IMR-90 (cell line): ENCODE measurements around the gene MLYCD. TPM values are rescaled to one million over a fixed set of nuclear protein-coding genes. Genes with fewer than 3 reads are reported as not detected.

Source experiments
- ATAC-seq: fragments of 200-7000 bp; cut with Tn5 transposase; 2 replicates; pipeline ENCODE4 v1.9.1; 2020; ENCODE audit warnings: low read depth, mild to moderate bottlenecking, moderate library complexity
- BruUV-seq: library from RNA; stranded (reverse); fragments of 400-500 nt; replicated peaks from 2 replicates; lab custom pipeline; 2021; lab: Mats Ljungman, UMichigan
- CTCF ChIA-PET: fragments of 300-600 bp; formaldehyde crosslinking; extraction: SDS; loops from one replicate; lab custom pipeline; 2021; ENCODE audit warnings: antibody characterized with exemption; lab: Yijun Ruan, JAX
- POLR2A ChIA-PET: fragments of 300-600 bp; sonication (Branson Sonifier 250); formaldehyde crosslinking; loops from one replicate; lab custom pipeline; 2022; ENCODE audit warnings: antibody characterized with exemption; ENCODE audit not compliant: unreplicated experiment; lab: Charles Lee
- DNase-seq: peaks from one replicate; pipeline ENCODE4 v3.0.0; 2013
- H2AFZ ChIP-seq: replicated peaks from 2 replicates; pipeline ENCODE3; 2013; ENCODE audit warnings: low read length, mild to moderate bottlenecking; ENCODE audit not compliant: poor library complexity
- H2AK5ac ChIP-seq: 2 replicates; pipeline ENCODE4 v1.6.1; 2013; ENCODE audit warnings: low read depth, low read length, inconsistent platforms
- H2AK9ac ChIP-seq: replicated peaks from 2 replicates; pipeline ENCODE3; 2013; ENCODE audit warnings: mild to moderate bottlenecking, low read depth, low read length, moderate library complexity; ENCODE audit not compliant: poor library complexity
- H2BK120ac ChIP-seq: 2 replicates; pipeline ENCODE4 v1.6.1; 2013; ENCODE audit warnings: low read depth, low read length, inconsistent platforms
- H2BK15ac ChIP-seq: 3 replicates; pipeline ENCODE4 v1.6.1; 2013; ENCODE audit warnings: low read depth, low read length, inconsistent platforms
- H2BK20ac ChIP-seq: 2 replicates; pipeline ENCODE4 v1.6.1; 2013; ENCODE audit warnings: low read depth, mild to moderate bottlenecking, inconsistent platforms, low read length, moderate library complexity
- H2BK5ac ChIP-seq: 2 replicates; pipeline ENCODE4 v1.6.1; 2013; ENCODE audit warnings: mild to moderate bottlenecking, low read depth, low read length, inconsistent platforms; ENCODE audit not compliant: poor library complexity, severe bottlenecking
- H3K14ac ChIP-seq: replicated peaks from 2 replicates; pipeline ENCODE4 v1.6.1; 2013; ENCODE audit warnings: low read depth, low read length, inconsistent platforms
- H3K18ac ChIP-seq: 2 replicates; pipeline ENCODE4 v1.6.1; 2013; ENCODE audit warnings: low read depth, low read length, control low read depth
- H3K23ac ChIP-seq: 2 replicates; pipeline ENCODE4 v1.6.1; 2013; ENCODE audit warnings: low read depth, low read length, inconsistent platforms
- H3K27ac ChIP-seq: 2 replicates; pipeline ENCODE4 v1.5.1; 2013; ENCODE audit warnings: mild to moderate bottlenecking, control low read depth, low read length; ENCODE audit not compliant: insufficient read depth
- H3K27me3 ChIP-seq: 2 replicates; pipeline ENCODE4 v1.6.1; 2013; ENCODE audit warnings: low read length; ENCODE audit not compliant: control insufficient read depth, insufficient read depth
- H3K36me3 ChIP-seq: 2 replicates; pipeline ENCODE4 v1.6.1; 2013; ENCODE audit warnings: low read length, mixed read lengths; ENCODE audit not compliant: control insufficient read depth, insufficient read depth
- H3K4ac ChIP-seq: 2 replicates; pipeline ENCODE4 v1.6.1; 2013; ENCODE audit warnings: low read depth, low read length, inconsistent platforms
- H3K4me1 ChIP-seq: 2 replicates; pipeline ENCODE4 v1.6.1; 2013; ENCODE audit warnings: low read length, mixed read lengths; ENCODE audit not compliant: control insufficient read depth, insufficient read depth
- H3K4me2 ChIP-seq: 2 replicates; pipeline ENCODE4 v1.6.1; 2013; ENCODE audit warnings: low read depth, mild to moderate bottlenecking, control low read depth, low read length, moderate library complexity
- H3K4me3 ChIP-seq: 2 replicates; pipeline ENCODE4 v1.5.1; 2013; ENCODE audit warnings: low read depth, mild to moderate bottlenecking, control low read depth, low read length, moderate library complexity; ENCODE audit not compliant: insufficient read depth
- H3K56ac ChIP-seq: 2 replicates; pipeline ENCODE4 v1.6.1; 2013; ENCODE audit warnings: low read length, inconsistent platforms; ENCODE audit not compliant: insufficient read depth; ENCODE audit errors: extremely low read depth
- H3K79me1 ChIP-seq, 2 experiments: 2 replicates each; pipeline ENCODE4 v1.6.1; 2013; ENCODE audit warnings: low read length in 2 of 2, inconsistent platforms in 1 of 2, low read depth in 1 of 2
- H3K9ac ChIP-seq: 2 replicates; pipeline ENCODE4 v1.6.1; 2013; ENCODE audit warnings: low read depth, low read length, control low read depth
- H3K9me1 ChIP-seq: 2 replicates; pipeline ENCODE4 v1.6.1; 2013; ENCODE audit warnings: low read length, inconsistent platforms; ENCODE audit not compliant: insufficient read depth
- H3K9me3 ChIP-seq: 2 replicates; pipeline ENCODE4 v1.6.1; 2013; ENCODE audit warnings: low read length; ENCODE audit not compliant: control insufficient read depth, insufficient read depth
- H4K20me1 ChIP-seq: 2 replicates; pipeline ENCODE4 v1.6.1; 2013; ENCODE audit warnings: low read length, inconsistent platforms; ENCODE audit not compliant: insufficient read depth
- H4K5ac ChIP-seq: 2 replicates; pipeline ENCODE4 v1.6.1; 2013; ENCODE audit warnings: mild to moderate bottlenecking, low read depth, low read length, control low read depth
- H4K8ac ChIP-seq, 2 experiments: 2 replicates each; pipeline ENCODE4 v1.6.1; 2013; ENCODE audit warnings: low read depth in 2 of 2, low read length in 2 of 2, control low read depth in 1 of 2, inconsistent platforms in 1 of 2
- H4K91ac ChIP-seq: 2 replicates; pipeline ENCODE4 v1.6.1; 2013; ENCODE audit warnings: low read depth, low read length, inconsistent platforms; ENCODE audit not compliant: insufficient read depth
- BHLHE40 ChIP-seq: fragments of 150-350 bp; IDR thresholded peaks from 2 replicates; pipeline ENCODE4 v1.6.1; 2016; ENCODE audit warnings: mild to moderate bottlenecking, low read depth, low read length
- CEBPB ChIP-seq: IDR thresholded peaks from 2 replicates; pipeline ENCODE4 v1.6.1; 2012; ENCODE audit warnings: low read depth, low read length, improper control_type of control experiment
- CHD1 ChIP-seq: IDR thresholded peaks from 2 replicates; pipeline ENCODE4 v1.6.1; 2012; ENCODE audit warnings: low read depth, low read length, improper control_type of control experiment
- CTCF ChIP-seq: conservative IDR thresholded peaks from 2 replicates; pipeline ENCODE4 v1.5.1; 2012; ENCODE audit warnings: mild to moderate bottlenecking, low read depth, low read length, improper control_type of control experiment
- MAZ ChIP-seq: IDR thresholded peaks from 2 replicates; pipeline ENCODE4 v1.6.1; 2012; ENCODE audit warnings: low read depth, mild to moderate bottlenecking, low read length, improper control_type of control experiment, moderate library complexity, borderline replicate concordance
- MXI1 ChIP-seq: IDR thresholded peaks from 2 replicates; pipeline ENCODE4 v1.6.1; 2012; ENCODE audit warnings: low read depth, mild to moderate bottlenecking, low read length, moderate library complexity, borderline replicate concordance
- NFE2L2 ChIP-seq: fragments of 150-350 bp; IDR thresholded peaks from 2 replicates; pipeline ENCODE4 v1.6.1; 2016; ENCODE audit warnings: low read depth, mild to moderate bottlenecking, low read length
- RAD21 ChIP-seq: IDR thresholded peaks from 2 replicates; pipeline ENCODE4 v1.6.1; 2012; ENCODE audit warnings: low read length, improper control_type of control experiment
- SMC3 ChIP-seq: fragments of 150-350 bp; IDR thresholded peaks from 2 replicates; pipeline ENCODE4 v1.6.1; 2016; ENCODE audit warnings: low read depth, mild to moderate bottlenecking, antibody characterized with exemption, low read length, moderate library complexity
- WGBS, 2 experiments: methylation state at CpG; one replicate each; pipeline versions ENCODE4 v1.1.5 to v1.1.7; 2013; ENCODE audit warnings: missing lambda C conversion rate in 2 of 2; ENCODE audit not compliant: insufficient read length in 1 of 2; ENCODE audit errors: extremely low coverage in 2 of 2; 5-methylcytosine and 5-hydroxymethylcytosine counted together
- dilution Hi-C: fragments of 300-500 bp; cut with HindIII; formaldehyde crosslinking; loops from one replicate; pipeline ENCODE4 v1.14.3; 2018; ENCODE audit warnings: low sequenced_read_pairs; ENCODE audit not compliant: unreplicated experiment
- in situ Hi-C: fragments of 300-500 bp; cut with MboI; formaldehyde crosslinking; loops from 3 replicates; pipeline ENCODE4 v1.14.3; 2019; ENCODE audit warnings: low sequenced_read_pairs, inconsistent platforms, mixed read lengths
- intact Hi-C: fragments of 100-400 bp; cut with micrococcal nuclease; formaldehyde crosslinking; loops from 2 replicates; pipeline ENCODE4 v1.10.0; 2022
- polyA plus RNA-seq, 3 experiments: library from polyadenylated mRNA; depleted of rRNA; stranded (reverse); fragments of >200 nt; gene quantifications; 2 replicates each; pipeline ENCODE4 v1.2.3, GENCODE V29; 2012; ENCODE audit warnings: low replicate concordance in 1 of 3
- total RNA-seq: library from RNA; depleted of rRNA; stranded (reverse); fragments of >200 nt; gene quantifications from 2 replicates; pipeline ENCODE4 v1.2.3, GENCODE V29; 2012
- TF ChIP-seq, protein P1 (sequence below): fragments of 150-350 bp; IDR thresholded peaks from 2 replicates; pipeline ENCODE4 v1.6.1; 2017; ENCODE audit warnings: mild to moderate bottlenecking, antibody characterized with exemption, low read length, low read depth

The MLYCD gene
- total and polyA plus RNA-seq, 2 of the 4 experiments (the other 2 are of a cell fraction): 1.9 to 2.7 TPM

- TF ChIP-seq, protein P1, sequence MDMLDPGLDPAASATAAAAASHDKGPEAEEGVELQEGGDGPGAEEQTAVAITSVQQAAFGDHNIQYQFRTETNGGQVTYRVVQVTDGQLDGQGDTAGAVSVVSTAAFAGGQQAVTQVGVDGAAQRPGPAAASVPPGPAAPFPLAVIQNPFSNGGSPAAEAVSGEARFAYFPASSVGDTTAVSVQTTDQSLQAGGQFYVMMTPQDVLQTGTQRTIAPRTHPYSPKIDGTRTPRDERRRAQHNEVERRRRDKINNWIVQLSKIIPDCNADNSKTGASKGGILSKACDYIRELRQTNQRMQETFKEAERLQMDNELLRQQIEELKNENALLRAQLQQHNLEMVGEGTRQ: no peak
These were observed 70.2 kb downstream of the MLYCD start (continued) for GRCh38 chr16:83968891-83969649.

DNA sequence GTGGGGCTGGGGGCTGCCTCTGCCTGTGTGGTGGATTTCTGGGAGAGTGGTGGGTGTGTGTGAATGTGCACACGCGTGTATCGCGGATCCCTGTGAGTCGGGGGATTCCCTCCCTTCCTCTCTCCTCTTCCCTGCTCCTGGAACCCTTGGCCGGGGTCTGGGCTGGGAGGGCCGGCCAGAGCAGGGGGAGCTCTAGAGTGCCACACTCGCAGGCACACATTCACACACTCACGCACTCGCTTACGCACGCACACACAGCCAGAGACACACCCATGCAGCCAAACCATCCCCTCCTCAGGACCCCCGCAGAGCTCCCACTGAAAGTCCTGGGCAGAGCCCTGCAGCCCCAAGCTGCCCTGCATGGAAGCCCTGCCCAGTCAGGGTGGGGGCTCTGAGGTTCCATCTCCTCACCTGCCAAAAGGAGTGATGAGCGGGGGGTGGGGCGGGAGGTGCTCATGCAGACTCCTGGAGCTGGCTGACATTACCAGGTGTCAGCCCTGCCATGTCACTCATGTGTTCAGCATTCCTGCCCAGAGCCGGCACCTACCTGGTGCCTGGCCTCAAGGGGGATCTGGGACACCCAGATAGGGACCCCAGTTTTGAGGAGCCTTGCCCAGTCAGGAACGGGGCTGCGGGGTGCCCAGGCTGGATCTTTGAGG, 71.0 kb downstream of the MLYCD start:
- in situ Hi-C loops (loop anchor here (10.0 to 25.0 kb wide), 2 partner anchors 205 to 517 kb away; no protein-coding TSS in a partner anchor), dilution Hi-C loops (no loop called here), intact Hi-C loops (loop anchor here (2.0 to 5.0 kb wide), 2 partner anchors 55 to 72 kb away; partner anchors contain the start of gene SLC38A8)
- no peak overlapping the region for H3K27ac ChIP-seq
- ATAC-seq (no peak), DNase-seq (no peak)
- no peak overlapping the region for H4K91ac ChIP-seq
- H3K9ac ChIP-seq: no peak overlapping the region
- H3K14ac ChIP-seq: no peak overlapping the region
- ChIA-PET POLR2A (no interaction called here), CTCF (interaction anchor here (1.4 kb wide), 1 partner anchor 93 kb away, joined by 5 read pairs; no protein-coding TSS in a partner anchor)
- no peaks in the 10 kb centered on the region for H3K9me3 ChIP-seq
- 67% methylated on average over 2 of the region's 18 CpGs; no CpG with 5 or more reads in 1 of the 2 experiments for WGBS, 2 experiments
- no peak overlapping the region for H2BK120ac ChIP-seq
- H3K27me3 ChIP-seq: peaks cover 34% of the 10 kb centered on the region
- H4K5ac ChIP-seq: no peak overlapping the region
- H3K23ac ChIP-seq: no peak overlapping the region
- H4K20me1 ChIP-seq: no peaks in the 10 kb centered on the region; the same call in none of the 2 replicates
- H2AK9ac ChIP-seq: peak overlapping the region; percentile 42
- no peak overlapping the region for H2BK5ac ChIP-seq
- no peaks in the 10 kb centered on the region; the same call in 1 of the 2 replicates for H3K36me3 ChIP-seq
- no peaks in the 10 kb centered on the region for H3K4me1 ChIP-seq
- no peak overlapping the region for H3K4me2 ChIP-seq
- H2AFZ ChIP-seq: no peak overlapping the region
- no peak overlapping the region for H3K4me3 ChIP-seq
- H2AK5ac ChIP-seq: no peak overlapping the region
- H3K56ac ChIP-seq: no peak overlapping the region
- H3K18ac ChIP-seq: no peak overlapping the region
- no peak overlapping the region for H2BK20ac ChIP-seq
- no peak overlapping the region for H2BK15ac ChIP-seq
- H3K4ac ChIP-seq: no peak overlapping the region
- BruUV-seq: no TSS peak
- H3K9me1 ChIP-seq: no peaks in the 10 kb centered on the region; the same call in 1 of the 2 replicates
- no peak overlapping the region for H4K8ac ChIP-seq
- H3K79me1 ChIP-seq: no peaks in the 10 kb centered on the region
- TF ChIP-seq MXI1: no peak
- TF ChIP-seq CEBPB: no peak
- no peak for TF ChIP-seq CTCF
- TF ChIP-seq MAZ: no peak
- TF ChIP-seq, protein P1: no peak
- TF ChIP-seq SMC3: no peak
- TF ChIP-seq NFE2L2: no peak
- no peak for TF ChIP-seq CHD1
- TF ChIP-seq BHLHE40: no peak
- TF ChIP-seq RAD21: no peak
